Neural cell (in vitro differentiated cells): ENCODE measurements around the gene REC8. TPM values are rescaled to one million over a fixed set of nuclear protein-coding genes. Genes with fewer than 3 reads are reported as not detected.

Experiments
- H2AFZ ChIP-seq: fragments of 200-600, 300-800 bp; sonication (generic), shearing (Covaris generic); 2 replicates; pipeline ENCODE4 v1.6.0; 2014; ENCODE audit warnings: low read depth, mild to moderate bottlenecking, antibody characterized with exemption, low read length, moderate library complexity
- H3F3A ChIP-seq: fragments of 200-600 bp; shearing (Covaris generic); 2 replicates; pipeline ENCODE4 v1.6.1; 2016; ENCODE audit warnings: mild to moderate bottlenecking, moderate library complexity, mixed read lengths, antibody characterized with exemption, low read length; ENCODE audit not compliant: insufficient read depth, poor library complexity, severe bottlenecking
- H3K27ac ChIP-seq: fragments of 200-600, 300-800 bp; sonication (generic), shearing (Covaris generic); 2 replicates; pipeline ENCODE4 v1.5.1; 2014; ENCODE audit warnings: mild to moderate bottlenecking, low read length, moderate library complexity
- H3K27me3 ChIP-seq: fragments of 300-800, 200-600 bp; sonication (generic), shearing (Covaris generic); 2 replicates; pipeline ENCODE4 v1.6.0; 2014; ENCODE audit warnings: mild to moderate bottlenecking, low read depth, low read length, moderate library complexity; ENCODE audit not compliant: insufficient read depth
- H3K36me3 ChIP-seq: fragments of 300-800, 200-600 bp; sonication (generic), shearing (Covaris generic); 2 replicates; pipeline ENCODE4 v1.5.1; 2014; ENCODE audit warnings: mild to moderate bottlenecking, antibody characterized with exemption, low read length, moderate library complexity; ENCODE audit not compliant: insufficient read depth
- H3K4me2 ChIP-seq: fragments of 300-800, 200-600 bp; sonication (generic), shearing (Covaris generic); 2 replicates; pipeline ENCODE4 v1.6.0; 2014; ENCODE audit warnings: mild to moderate bottlenecking, low read length
- H3K4me3 ChIP-seq: fragments of 300-800, 200-600 bp; sonication (generic), shearing (Covaris generic); 2 replicates; pipeline ENCODE4 v1.5.1; 2014; ENCODE audit warnings: mild to moderate bottlenecking, low read length, moderate library complexity
- H3K79me2 ChIP-seq: fragments of 200-600 bp; shearing (Covaris generic); replicated peaks from 2 replicates; pipeline ENCODE4 v1.6.0; 2014; ENCODE audit warnings: mild to moderate bottlenecking, low read length, moderate library complexity; ENCODE audit not compliant: insufficient read depth
- H3K9ac ChIP-seq: fragments of 300-800, 200-600 bp; sonication (generic), shearing (Covaris generic); 2 replicates; pipeline ENCODE4 v1.6.1; 2016; ENCODE audit warnings: mild to moderate bottlenecking, low read length, mixed read lengths
- H3K9me2 ChIP-seq: fragments of 200-600 bp; shearing (Covaris generic); 2 replicates; pipeline ENCODE4 v1.6.1; 2016; ENCODE audit warnings: mild to moderate bottlenecking, low read length, mixed read lengths; ENCODE audit not compliant: insufficient read depth
- H3K9me3 ChIP-seq: fragments of 200-600, 300-800 bp; sonication (generic), shearing (Covaris generic); 2 replicates; pipeline ENCODE4 v1.6.1; 2016; ENCODE audit warnings: mild to moderate bottlenecking, mixed run types, low read length, moderate library complexity, mixed read lengths
- H4K20me1 ChIP-seq: fragments of 200-600 bp; shearing (Covaris generic); 2 replicates; pipeline ENCODE4 v1.6.1; 2016; ENCODE audit warnings: mild to moderate bottlenecking, mixed run types; ENCODE audit not compliant: insufficient read depth
- EP300 ChIP-seq: fragments of 450-650 bp; conservative IDR thresholded peaks from 2 replicates; pipeline ENCODE4 v1.6.1; 2014; ENCODE audit warnings: antibody characterized with exemption, mild to moderate bottlenecking, moderate library complexity; ENCODE audit not compliant: poor library complexity, severe bottlenecking
- EZH2 ChIP-seq: fragments of 200-600, 300-800 bp; shearing (Covaris generic), sonication (generic); IDR thresholded peaks from 2 replicates; pipeline ENCODE4 v1.6.1; 2014; ENCODE audit warnings: antibody characterized with exemption, low read length, borderline replicate concordance, mild to moderate bottlenecking; ENCODE audit not compliant: insufficient read depth, poor library complexity, severe bottlenecking
- MXI1 ChIP-seq: fragments of 450-650 bp; conservative IDR thresholded peaks from 2 replicates; pipeline ENCODE4 v1.6.1; 2014; ENCODE audit warnings: antibody characterized with exemption, mild to moderate bottlenecking; ENCODE audit not compliant: poor library complexity, severe bottlenecking
- POLR2AphosphoS5 ChIP-seq: IDR thresholded peaks from 2 replicates; pipeline ENCODE4 v1.6.1; 2012
- RAD21 ChIP-seq: fragments of 450-650 bp; conservative IDR thresholded peaks from 2 replicates; pipeline ENCODE4 v1.6.1; 2014; ENCODE audit warnings: antibody characterized with exemption, mild to moderate bottlenecking, moderate library complexity
- REST ChIP-seq: IDR thresholded peaks from 2 replicates; pipeline ENCODE4 v1.6.1; 2012; ENCODE audit warnings: borderline replicate concordance
- SMC3 ChIP-seq: fragments of 450-650 bp; conservative IDR thresholded peaks from 2 replicates; pipeline ENCODE4 v1.6.1; 2014; ENCODE audit warnings: antibody characterized with exemption, mild to moderate bottlenecking, moderate library complexity; ENCODE audit not compliant: poor library complexity
- TAF1 ChIP-seq: IDR thresholded peaks from 2 replicates; pipeline ENCODE4 v1.6.1; 2012; ENCODE audit warnings: low read depth
- polyA plus RNA-seq: library from polyadenylated mRNA; depleted of rRNA; stranded (reverse); fragments of >200 nt; gene quantifications from 2 replicates; pipeline ENCODE4 v1.2.3, GENCODE V29; 2014
- TF ChIP-seq, protein P1 (sequence below): fragments of 450-650 bp; IDR thresholded peaks from 2 replicates; pipeline ENCODE4 v1.5.1; 2014; ENCODE audit warnings: antibody characterized with exemption, mild to moderate bottlenecking, moderate library complexity; ENCODE audit not compliant: poor library complexity, severe bottlenecking

Gene REC8
- polyA plus RNA-seq, 1 donor from 2014 or later = 18.5 TPM

GRCh38 chr14:24156840-24157239 lies 15.0 kb upstream of the REC8 start:
- no peak overlapping the region for H3K4me3 ChIP-seq
- H3K9me2 ChIP-seq = no peaks in the 10 kb centered on the region
- H3K9me3 ChIP-seq = no peaks in the 10 kb centered on the region
- H3F3A ChIP-seq = no peaks in the 10 kb centered on the region
- no peak overlapping the region for H3K9ac ChIP-seq
- H3K27ac ChIP-seq = no peak overlapping the region
- no peaks in the 10 kb centered on the region for H3K27me3 ChIP-seq
- H2AFZ ChIP-seq = no peak overlapping the region
- H3K4me2 ChIP-seq = no peak overlapping the region
- no peak for TF ChIP-seq POLR2AphosphoS5
- TF ChIP-seq MXI1 = no peak
- TF ChIP-seq, protein P1, sequence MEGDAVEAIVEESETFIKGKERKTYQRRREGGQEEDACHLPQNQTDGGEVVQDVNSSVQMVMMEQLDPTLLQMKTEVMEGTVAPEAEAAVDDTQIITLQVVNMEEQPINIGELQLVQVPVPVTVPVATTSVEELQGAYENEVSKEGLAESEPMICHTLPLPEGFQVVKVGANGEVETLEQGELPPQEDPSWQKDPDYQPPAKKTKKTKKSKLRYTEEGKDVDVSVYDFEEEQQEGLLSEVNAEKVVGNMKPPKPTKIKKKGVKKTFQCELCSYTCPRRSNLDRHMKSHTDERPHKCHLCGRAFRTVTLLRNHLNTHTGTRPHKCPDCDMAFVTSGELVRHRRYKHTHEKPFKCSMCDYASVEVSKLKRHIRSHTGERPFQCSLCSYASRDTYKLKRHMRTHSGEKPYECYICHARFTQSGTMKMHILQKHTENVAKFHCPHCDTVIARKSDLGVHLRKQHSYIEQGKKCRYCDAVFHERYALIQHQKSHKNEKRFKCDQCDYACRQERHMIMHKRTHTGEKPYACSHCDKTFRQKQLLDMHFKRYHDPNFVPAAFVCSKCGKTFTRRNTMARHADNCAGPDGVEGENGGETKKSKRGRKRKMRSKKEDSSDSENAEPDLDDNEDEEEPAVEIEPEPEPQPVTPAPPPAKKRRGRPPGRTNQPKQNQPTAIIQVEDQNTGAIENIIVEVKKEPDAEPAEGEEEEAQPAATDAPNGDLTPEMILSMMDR = no peak
- no peak for TF ChIP-seq REST
- TF ChIP-seq EZH2 = no peak
- TF ChIP-seq EP300 = no peak
- TF ChIP-seq RAD21 = no peak
- no peak for TF ChIP-seq TAF1
- TF ChIP-seq SMC3 = no peak
- H3K36me3 ChIP-seq = no peaks in the 10 kb centered on the region
- H4K20me1 ChIP-seq = no peaks in the 10 kb centered on the region
- no peaks in the 10 kb centered on the region for H3K79me2 ChIP-seq

GRCh38 chr14:24157331-24157730 lies 14.5 kb upstream of the REC8 start:
- TF ChIP-seq MXI1 (no peak), EZH2 (no peak), EP300 (no peak), TAF1 (no peak), RAD21 (no peak), SMC3 (no peak), REST (no peak), POLR2AphosphoS5 (no peak)
- TF ChIP-seq, protein P1 = no peak
- no peak overlapping the region for H3K4me3 ChIP-seq
- H2AFZ ChIP-seq = no peak overlapping the region
- H3K36me3 ChIP-seq = no peaks in the 10 kb centered on the region
- H3K79me2 ChIP-seq = no peaks in the 10 kb centered on the region
- no peak overlapping the region for H3K9ac ChIP-seq
- no peak overlapping the region for H3K4me2 ChIP-seq
- no peaks in the 10 kb centered on the region for H3K9me2 ChIP-seq
- no peaks in the 10 kb centered on the region for H4K20me1 ChIP-seq
- no peaks in the 10 kb centered on the region for H3F3A ChIP-seq
- H3K27me3 ChIP-seq = no peaks in the 10 kb centered on the region
- H3K27ac ChIP-seq = no peak overlapping the region
- no peaks in the 10 kb centered on the region for H3K9me3 ChIP-seq
